NCI-H2107 treated with DMSO at 0.1 percent for 48 hours (cell line): ENCODE results near the gene UBTD1.

Source experiments
- DNase-seq: peaks from one replicate; lab custom pipeline; 2025; ENCODE audit not compliant: unreplicated experiment; lab: John Stamatoyannopoulos, UW

UBTD1 gene

GRCh38 chr10:97582169-97582568, 83.4 kb downstream of the UBTD1 start:
- no peak for DNase-seq

- no peak for DNase-seq
These were observed 84.8 kb downstream of the UBTD1 start for GRCh38 chr10:97583476-97583875.

DNA sequence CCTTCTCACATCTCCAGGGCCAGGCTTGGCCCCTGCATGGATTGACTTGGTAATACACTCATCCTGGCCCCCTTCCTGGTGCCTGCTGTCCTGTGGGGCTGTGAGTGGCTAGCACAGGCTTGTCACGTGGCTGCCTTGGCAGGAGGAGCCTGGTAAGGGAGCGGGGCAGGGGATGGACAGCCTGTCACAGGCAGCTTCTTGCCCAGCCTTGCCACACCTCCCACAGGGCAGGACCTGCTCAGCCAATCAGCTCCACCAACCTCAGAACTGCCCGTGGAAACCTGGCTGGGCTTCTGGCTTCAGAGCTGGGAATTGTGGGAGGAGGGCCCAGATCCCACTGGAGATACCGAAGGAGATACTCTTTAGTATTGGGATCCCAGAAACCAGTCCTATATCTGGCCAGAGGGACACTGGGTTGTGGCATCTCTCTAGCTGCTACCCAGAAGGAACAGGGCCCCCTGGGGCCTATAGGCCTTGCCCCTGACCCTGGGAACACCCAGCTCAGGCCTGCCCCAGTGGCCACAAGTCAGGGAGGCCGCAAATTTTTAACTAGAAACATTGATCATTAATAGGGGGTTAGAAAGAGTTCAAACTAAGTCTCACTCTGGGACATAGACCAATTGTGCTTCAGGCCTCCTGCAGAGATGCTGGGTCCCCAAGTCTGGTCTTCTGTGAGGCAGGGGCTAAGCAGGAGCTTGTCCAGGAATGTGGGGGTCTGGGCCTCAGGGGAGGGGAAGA, 85.5 kb downstream of the UBTD1 start, which contains the start of gene HOGA1:
Gene HOGA1 (plus strand): TSS at position 330 of the 738 bp plus-strand sequence. CDS start 315 bp downstream, at position 645.
- no peak for DNase-seq

- no peak for DNase-seq
These were observed 86.2 kb downstream of the UBTD1 start for GRCh38 chr10:97584798-97585438.

GRCh38 chr10:97585439-97585811, 86.7 kb downstream of the UBTD1 start:
- DNase-seq = no peak

DNA sequence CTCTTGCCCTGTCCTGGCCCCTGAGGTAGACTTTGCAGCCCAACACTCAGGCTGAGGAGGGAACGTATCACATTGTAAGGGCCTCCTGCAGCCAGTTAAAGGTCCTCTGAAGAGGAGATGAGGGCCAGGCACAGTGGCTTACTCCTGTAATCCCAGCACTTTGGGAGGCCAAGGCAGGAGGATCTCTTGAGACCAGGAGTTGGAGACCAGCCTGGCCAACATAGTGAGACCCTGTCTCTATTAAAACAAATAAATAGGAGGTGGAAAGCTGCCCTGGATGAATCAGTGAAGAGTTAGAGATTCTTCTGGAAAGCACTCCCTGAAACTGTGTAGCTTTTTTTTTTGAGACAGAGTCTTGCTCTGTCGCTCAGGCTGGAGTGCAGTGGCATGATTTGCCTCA, 88.5 kb downstream of the UBTD1 start:
- no peak for DNase-seq

DNA sequence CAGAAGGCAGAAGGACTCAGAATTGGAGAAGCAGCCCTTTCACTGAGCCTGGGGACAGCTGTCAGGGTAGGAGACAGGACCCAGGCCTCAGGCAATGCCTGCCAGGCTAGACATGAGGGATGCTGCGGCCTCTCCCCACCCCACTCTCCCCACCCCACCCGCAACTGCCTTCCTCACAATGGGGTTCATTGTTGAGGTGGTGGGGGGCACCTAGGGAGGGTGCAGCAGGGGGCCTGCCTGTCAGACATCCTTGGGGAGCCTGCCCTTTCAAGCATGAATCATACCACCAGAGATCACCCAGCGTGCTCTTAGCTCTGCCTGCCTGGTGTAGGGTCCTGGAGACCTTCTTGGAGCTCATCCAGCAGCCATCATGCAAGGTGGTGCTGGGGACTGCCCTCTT, 90.8 kb downstream of the UBTD1 start, which contains the start of gene C10orf62:
Gene C10orf62 (plus strand): TSS at position 243 of the 400 bp plus-strand sequence. CDS start 177 bp downstream, outside the sequence.
- DNase-seq = no peak

DNA sequence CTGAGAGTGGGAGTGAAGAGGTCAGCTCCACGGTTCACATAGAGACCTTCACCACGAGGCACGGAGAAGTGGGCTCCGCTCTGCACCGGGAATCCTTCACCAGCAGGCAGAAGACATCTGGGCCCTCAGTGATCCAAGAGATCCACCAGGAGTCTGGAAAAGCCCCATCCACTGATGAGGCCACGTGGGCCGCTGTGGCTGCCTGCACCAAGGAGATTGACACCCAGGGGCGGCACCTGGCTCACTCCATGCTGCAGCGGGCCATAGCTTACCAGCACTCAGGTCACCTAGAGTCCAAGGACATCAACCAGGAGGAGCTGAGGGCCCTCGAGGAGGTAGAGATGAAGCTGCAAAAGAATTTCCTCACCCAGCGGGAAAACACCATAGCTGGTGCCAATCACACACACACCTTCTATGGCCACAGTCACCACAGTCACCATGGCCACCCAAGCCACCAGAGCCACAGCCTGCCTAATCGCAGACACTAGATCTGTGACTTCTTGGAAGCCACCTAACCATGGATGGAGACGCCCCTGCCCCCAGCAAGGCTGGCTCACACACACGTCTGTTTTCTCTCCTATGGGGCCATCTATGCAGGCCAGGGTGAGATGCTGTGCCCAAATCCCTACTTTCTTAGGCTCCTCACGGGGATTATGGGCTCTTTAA, 91.5 kb downstream of the UBTD1 start:
- DNase-seq = no peak

- no peak for DNase-seq
These were observed 92.2 kb downstream of the UBTD1 start for GRCh38 chr10:97590748-97591495.

- no peak for DNase-seq
These were observed 94.7 kb downstream of the UBTD1 start for GRCh38 chr10:97593421-97593820.

DNA sequence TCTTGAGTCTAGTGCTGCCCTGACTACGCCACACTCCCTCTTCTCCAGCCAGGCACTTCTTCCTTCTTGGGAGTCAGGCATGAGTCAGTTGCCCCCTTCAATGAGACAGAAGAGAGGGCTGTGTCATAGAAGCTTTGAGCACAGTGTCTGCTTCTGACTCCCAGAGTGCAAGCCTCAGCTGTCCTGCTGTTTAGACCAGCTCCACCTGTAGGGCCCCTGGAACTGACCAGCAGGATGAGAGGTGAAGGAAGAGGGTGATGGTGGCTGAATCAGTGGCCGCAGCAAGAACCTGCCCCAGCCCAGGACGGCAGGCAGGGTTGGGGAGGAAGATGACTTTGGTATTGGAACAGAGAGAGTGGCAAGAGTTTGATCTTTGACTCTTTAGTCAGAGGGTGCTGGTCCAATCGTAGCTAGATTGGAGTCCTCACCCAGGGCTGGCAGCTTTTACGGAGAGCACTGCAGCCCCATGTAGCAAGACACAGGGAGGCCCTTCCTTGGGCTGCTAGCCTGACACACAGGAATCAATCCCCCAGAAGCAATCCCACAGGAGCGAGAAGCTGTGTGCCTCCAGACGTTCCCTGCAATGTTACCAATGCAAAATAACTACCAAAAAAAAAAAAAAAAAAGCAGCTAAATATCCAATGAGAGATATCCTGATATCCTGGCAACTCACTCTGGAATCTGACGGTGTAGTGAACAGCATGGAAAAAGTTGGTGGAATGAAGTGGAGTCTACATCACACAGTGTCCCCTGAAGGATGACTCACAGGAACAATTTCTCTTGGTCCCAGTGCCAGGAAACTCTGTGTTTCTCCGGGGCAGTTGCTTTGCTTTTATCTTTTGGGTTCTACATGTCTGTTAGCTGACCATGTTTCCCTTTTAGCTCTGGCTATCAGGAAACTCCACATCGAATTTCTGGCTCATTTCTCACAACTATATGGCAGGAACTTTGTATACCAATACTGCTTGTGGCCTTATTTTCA, 97.7 kb downstream of the UBTD1 start:
- DNase-seq = no peak

- DNase-seq = no peak
These were observed 99.1 kb downstream of the UBTD1 start for GRCh38 chr10:97597778-97598177.

- DNase-seq = no peak
These were observed 99.9 kb downstream of the UBTD1 start for GRCh38 chr10:97598407-97599271.

DNA sequence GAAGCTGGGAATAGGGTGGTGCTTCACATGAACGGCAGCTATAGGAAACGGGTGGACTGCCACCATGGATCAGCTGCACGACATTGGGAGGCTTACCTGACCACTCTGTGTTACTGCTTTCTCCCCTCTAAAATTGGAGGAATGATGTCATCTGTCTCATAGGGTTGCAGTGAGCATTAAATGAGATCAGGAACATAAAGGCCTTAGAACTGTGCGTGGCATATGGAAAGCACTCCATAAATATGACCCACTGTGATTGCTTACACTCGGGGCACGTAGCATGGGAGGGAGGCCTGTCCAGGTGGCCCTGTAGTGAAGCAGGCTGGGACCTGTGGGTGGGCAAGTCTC, 100.5 kb downstream of the UBTD1 start:
- no peak for DNase-seq

DNA sequence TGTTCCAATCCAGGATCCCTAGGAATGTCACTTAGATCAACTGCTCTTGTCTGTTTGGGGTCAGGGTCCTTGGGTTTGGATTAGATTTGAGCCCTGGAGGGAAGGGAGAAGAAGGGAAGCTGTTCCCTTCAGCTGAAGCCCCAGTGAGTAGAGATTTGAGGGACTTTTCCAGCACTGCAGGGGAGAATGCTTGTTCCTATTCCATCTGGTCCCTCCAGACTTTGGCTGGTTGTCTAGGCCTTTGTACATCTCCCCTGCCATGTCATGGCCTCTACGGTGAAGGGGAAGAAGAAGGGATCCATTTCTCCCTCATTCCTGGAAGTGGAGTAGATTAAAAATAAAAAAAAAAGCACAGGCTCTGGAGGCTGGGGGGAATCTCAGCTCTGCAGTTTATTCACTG, 101.9 kb downstream of the UBTD1 start:
- no peak for DNase-seq

- DNase-seq = no peak
These were observed 102.8 kb downstream of the UBTD1 start for GRCh38 chr10:97601268-97602215.

GRCh38 chr10:97607095-97607636, 108.4 kb downstream of the UBTD1 start:
- DNase-seq = no peak
